SIG-M5 (cell line): ENCODE results near the gene TRPM3.

Source experiments
- DNase-seq: peaks from one replicate; lab custom pipeline; 2025; lab: John Stamatoyannopoulos, UW

Gene TRPM3

DNA sequence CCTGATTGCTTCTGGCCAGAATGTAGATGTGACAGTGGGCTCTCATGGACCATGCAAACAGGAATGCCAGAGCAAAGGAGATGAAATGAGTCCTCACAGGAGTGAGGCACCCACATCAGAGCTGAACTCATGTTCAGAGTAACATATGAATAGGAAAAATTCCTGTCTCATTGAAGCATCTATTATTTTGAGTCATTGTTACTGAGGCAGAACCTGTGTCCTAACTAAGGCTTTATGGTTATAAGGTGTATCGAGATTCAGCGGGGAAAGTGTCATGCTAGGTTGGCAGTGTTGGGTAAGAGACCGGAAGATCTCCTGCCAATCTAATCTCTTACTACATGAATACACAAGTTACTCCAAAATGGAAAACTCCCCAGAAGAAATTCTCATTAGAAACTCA is 304.1 kb downstream of the TRPM3 start:
- no peak for DNase-seq

DNA sequence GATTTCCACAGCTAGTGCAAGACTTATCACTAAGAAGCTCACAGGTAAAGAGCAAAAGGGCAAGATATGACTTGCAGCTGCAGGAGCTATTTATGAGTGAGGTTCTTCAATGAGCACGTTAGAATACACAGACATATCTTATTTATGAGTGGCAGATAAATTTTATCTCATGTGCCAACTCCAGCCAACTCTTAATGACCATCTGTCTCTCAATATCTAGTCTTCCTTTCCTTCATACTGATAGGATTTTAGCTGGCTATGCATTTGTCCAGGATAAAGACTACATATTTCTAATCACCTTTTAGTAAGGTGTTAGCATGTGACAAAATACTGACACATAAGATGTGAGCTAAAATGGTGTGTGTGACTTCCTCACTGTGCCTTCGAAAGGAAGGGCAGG is 304.5 kb downstream of the TRPM3 start:
- DNase-seq = no peak

DNA sequence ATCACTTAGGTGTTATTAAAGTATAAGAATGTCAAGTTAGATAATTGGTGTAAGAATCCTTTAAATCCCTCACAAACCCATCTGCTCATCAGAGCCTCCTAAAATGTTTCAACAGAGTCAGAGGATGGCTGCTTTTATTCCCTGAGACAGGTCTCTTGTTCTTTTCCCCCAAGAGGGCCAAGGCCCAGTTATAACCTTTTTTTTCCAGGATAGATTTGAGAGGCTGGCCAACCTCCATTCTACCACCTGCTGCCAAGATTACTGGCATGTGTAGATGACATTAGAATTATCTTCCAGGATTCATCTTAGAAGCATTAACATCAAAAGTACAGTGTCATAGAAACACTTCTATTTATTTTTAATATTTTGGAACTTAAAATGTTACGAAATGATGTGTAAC is 305.1 kb downstream of the TRPM3 start:
- no peak for DNase-seq

DNA sequence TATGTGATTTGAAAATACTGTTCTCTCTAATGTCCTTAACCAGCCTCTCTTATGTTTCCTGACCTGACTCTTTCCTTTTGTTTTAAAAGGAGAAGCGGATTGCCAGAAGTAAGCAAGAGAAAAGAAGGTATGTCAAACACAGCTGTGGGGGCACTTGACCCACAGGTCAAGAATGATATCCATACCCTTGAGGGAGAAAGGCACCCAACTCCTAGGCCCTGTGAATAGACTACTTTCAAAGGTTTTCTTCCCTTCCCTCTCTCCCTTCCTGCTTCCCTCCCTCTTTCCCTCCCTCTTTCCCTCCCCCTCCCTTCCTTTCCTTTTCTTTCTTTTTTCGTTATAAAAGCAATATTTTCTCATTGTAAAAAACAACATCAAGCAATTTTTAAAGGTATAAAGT is 306.8 kb downstream of the TRPM3 start:
- DNase-seq = no peak

DNA sequence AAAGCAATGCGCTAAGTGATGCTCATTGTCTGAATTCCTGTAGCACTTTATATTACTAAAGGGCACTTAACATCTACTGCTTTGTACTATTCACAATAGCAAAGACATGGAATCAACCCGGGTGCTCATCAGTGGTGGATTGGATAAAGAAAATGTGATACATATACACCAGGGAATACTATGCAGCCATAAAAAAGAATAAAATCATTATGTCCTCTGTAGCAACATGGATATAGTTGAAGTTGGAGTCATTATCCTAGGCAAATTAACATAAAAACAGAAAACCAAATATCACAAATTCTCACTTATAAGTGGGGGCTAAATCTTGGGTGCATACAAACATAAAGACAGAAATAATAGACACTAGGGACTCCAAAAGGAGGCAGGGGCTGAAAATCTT is 308.3 kb downstream of the TRPM3 start:
- DNase-seq = no peak

DNA sequence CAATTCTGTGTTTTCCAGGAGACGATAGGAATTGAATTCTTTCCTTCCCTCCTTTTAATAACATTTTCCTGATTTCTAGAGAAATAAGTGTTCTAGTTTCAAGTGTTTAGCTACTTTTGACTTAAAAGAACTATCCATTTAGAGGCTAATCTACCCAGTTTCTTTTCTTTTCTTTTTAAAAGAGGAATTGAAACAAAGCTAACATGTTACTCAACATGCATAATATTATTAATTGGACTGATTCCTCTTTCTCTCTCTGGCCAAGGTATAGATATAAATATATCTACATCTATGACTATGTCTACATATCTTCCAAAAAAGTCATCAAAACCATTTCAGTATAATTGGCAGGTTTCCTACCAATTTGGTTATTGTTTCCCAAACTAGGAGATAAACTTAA is 309.8 kb downstream of the TRPM3 start:
- DNase-seq = no peak

DNA sequence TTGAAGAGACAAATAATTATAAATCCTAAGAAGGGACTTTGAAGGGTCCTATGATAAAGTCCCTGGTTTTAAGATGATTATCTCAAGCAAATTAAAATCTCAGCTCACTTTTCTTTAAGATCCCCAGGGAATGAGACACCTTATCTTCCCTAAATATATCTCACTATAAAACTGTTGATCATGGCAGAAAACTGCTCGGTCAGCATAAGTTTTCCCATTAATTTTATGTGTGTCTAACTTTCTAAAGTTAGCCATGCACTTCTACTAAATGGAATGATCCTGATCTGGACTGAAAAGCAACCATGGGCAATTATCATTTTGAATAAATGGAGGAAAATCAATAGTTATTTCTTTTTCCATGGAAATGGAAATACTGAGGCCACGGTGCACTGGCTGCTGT is 314.5 kb downstream of the TRPM3 start:
- DNase-seq = no peak

DNA sequence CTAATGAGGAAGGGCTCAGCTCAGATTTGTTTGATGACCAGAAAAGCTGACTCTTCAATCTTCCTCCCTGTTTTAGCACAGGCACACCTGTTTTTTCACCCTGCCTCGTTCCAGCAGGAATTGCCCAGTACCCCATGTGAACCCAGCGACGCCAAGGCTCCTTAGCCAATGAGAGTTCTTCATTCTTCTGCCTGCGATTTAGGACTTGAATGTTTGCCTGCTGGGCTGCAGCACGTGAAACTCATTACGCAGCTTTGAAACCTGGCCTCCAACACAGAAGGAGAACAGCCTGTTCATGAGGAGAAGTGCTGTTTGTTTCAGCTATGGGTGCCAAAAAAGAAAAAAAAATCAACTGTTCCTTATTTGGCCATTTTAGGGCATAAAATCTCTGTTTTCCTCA is 315.5 kb downstream of the TRPM3 start:
- no peak for DNase-seq

DNA sequence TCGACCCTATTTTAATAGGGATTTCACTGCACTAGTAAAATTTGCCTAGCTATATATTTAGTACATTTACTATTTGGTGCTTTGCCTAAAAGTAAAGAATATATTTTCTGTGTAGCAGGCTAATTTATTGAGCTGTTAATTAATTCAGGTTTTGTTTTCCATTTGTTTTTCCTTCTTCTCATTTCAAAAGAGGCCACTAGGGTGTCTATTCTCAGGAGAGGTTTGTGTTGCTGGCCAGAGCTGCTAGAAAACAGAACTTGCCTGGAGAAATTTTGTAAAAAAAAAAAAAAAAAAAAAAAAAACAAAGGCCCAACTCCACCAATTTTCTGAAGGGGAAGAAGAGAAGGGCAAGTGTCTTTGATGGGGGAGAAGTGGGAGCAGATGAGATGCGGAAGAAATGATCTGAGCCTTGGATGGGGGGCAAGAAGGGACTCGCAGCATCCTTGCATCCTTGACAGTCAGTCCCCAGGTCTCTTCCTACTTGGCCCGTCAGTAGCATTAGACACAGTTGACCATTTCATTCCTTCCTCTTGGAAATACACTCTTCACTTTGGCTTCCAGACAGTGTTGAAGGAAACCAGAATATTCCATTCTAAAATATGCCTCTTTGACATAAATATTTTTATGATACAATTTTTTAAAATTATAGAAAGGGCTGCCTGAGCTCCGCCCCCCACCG is 318.5 kb downstream of the TRPM3 start:
- no peak for DNase-seq

DNA sequence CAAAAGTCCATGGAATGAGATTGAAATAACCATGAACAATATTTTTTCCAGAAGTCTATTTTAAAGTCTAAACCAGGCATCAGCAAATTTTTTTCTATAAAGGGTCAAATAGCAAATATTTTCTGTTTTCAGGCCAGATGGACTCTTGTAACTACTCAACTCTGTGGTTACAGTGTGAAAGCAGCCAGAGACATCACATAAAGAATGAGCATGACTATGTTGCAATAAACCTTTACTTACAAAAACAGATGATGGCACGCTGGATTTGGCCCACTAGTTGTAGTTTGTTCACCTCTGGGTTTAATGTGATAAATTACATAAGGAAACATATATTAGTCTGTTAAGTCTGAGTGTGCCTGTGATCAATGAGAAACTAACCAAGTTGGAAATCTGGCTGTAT is 319.2 kb downstream of the TRPM3 start:
- DNase-seq = no peak

DNA sequence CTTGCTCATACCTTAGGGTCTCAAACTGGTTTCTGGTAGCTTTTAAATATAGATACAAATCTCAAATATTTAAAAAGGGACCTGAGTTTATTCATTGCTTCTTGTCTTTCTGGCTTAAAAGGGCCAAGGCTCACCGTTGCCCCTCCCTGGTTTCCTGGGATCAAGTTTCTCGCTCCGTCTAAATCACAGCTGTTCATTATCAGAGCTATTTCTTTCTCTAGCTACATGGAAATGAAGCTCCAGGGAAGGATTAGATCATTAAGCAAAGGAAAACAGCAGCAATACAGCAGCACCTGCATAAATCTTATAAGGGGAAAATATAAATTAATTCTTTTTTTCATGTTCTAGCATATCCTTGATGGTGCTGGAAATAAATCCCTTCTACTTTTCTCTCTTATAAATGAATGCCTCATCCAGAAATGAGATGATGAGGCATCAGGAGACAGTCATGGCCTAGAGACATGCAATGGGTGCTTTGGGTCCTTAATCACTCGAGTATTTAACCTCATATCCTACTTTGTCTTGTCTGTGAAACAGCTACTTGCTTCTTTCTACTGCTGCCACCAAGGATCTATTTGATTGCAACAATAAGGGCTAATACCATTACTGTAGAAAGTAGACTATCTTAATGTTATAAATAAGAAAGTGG is 320.1 kb downstream of the TRPM3 start:
- no peak for DNase-seq

DNA sequence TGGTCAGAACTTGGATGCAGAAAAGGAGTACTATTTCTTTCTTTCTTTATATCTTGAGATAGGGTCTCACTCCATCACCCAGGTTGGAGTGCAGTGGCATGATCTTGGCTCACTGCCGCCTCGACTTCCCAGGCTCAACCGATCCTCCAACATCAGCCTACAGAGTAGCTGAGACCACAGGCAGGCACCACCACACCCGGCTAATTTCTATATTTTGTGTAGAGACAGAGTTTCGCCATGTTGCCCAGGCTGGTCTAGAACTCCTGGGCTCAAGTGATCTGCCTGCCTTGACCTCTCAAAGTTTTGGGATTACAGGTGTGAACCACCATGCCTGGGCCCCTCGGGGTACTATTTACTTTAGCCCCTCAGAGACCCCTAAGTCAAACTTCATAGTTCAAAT is 323.4 kb downstream of the TRPM3 start:
- DNase-seq = no peak

DNA sequence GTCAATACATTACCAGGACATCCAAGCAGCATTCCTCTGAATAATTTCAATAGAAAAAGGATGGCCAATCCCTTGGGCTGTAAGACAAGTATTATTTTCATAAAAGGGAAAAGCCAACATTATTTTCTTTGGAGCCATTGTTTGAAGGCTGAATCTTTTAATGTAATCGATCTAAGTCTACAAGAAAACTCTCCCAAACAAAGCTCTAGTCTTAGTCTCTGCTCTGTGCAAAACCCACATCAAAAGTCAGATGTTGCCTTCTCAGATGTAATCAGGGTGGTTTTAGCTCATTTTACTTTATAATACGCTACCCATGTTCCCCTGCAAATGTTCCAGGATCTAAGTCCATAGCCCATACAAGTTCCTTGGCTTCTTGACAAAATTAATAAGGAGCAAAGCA is 325.6 kb downstream of the TRPM3 start:
- no peak for DNase-seq

DNA sequence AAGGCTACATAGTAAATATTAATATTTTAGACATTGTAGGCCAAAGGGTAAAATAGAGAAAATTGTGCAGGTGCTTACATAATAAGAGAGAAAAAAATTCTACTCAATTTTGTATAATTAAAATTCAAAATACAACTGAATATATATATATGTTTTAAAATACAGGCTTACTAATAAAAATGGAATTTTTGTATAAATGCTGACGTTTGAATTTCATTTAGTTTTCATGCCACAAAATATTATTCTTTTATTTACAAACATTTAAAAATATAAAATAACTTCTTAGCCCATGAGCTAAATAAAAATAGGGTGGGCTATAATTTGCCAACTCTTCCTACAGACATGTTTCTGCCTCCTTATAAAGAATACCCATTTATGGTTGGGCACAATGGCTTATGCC is 328.6 kb downstream of the TRPM3 start:
- no peak for DNase-seq

DNA sequence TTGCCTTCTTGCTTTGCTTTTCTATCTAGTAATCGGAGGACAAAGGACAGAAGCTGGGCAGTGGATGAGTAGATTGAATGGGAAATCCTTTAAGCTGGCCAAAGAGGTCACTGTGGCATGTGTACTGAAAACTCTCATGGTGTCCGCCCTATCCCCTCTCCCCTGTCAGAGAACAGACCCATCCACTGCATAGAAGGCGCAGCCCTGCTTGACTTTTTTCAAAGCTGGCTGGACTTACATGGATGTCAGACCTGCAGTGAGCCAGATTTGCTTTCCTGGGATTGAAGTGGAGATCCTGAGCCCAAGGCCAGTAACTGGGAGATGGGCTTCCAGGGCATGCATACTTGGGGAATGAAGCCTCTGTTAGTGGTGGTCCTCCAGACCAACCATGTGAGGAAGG is 329.5 kb downstream of the TRPM3 start:
- no peak for DNase-seq

DNA sequence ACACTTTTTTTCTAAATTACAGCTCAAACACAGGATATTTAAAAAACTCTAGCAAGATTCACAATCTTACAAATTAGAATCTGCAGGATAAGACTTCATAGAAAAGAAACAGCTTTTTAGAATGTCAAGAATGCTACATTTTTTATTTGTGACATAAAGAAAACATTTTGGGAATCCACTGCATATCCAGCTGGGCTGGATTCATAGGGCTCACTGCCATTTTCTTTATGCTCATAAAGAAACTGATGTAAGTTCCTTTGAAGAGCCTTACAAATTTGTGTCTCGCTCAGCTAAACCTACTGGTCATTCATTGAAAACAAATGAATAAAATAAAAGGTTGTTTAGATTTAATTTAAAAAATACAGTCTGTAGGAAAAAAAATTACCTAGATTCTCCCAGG is 332.3 kb downstream of the TRPM3 start:
- DNase-seq = no peak

DNA sequence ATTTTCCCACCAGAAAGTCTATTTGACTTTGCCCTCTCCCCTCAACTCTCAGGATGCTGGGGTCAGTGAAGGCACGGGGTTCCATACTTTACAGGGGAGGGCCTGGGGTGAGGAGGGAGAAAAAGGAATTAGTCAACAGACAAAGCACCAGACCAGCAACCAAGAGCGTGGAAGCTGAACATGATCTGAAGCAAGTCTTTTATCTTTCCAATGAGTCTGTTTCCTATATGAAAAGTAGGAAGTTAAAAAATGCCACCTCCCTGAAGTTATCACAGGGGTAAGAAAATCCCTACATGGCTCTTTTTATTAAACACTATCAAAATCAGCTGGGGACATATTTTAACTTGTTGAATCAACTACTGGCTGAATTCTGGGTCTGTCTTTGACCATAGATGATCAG is 337.0 kb downstream of the TRPM3 start:
- no peak for DNase-seq

DNA sequence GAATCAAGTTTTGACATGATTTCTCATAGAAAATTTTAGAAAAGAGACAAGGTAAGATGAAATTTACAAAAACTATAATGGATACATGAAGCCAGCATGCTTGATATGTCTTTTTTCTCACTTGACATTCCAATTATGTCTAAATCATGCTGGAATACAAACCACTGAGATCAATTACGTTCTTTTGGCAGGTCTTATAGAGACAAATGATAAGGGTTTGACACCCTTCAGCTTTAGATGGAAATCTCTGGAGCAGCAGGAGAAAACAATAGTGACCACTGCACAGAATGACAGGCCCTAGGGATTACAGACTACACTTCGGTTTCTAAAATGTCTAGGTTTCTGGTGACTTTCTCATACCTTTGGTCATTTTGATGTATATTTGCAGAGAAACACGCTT is 342.9 kb downstream of the TRPM3 start:
- no peak for DNase-seq

DNA sequence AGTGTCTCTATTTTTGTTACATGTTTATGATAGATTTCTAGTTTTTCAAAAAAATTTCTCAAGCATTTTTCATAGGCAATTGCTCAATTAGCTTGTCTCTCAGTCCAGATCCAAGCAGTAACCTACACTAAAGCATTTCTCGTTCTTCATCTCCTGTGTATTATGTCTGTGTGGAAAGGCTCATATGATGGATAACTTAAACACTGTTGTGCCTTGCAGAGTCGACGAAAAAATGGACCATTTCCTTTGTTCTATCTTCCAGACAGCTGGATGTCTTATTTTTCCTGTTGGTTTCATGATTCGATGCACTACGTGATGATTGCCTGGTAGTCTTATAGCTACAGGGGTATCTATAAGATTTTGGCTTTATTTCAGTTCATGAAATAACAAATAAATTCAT is 347.8 kb downstream of the TRPM3 start:
- no peak for DNase-seq

DNA sequence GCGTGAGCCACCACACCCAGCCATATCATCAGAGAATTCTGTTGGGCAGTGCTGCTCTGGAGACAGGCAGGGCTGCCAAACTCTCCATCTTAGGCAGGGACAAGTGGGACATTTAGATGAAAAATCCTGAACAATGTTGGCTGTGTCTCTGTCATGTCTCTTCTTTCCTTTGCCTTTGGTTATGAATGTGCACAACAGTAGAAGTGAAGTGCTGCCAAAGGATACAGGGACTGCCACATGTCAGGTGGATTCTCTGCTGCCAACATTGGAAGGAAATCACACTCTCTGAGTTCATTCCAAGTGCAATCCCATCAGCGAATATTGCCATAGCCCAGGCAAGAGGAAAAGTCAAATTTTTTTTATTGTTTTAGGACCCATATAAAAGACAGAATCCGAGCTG is 348.8 kb downstream of the TRPM3 start:
- DNase-seq = no peak

DNA sequence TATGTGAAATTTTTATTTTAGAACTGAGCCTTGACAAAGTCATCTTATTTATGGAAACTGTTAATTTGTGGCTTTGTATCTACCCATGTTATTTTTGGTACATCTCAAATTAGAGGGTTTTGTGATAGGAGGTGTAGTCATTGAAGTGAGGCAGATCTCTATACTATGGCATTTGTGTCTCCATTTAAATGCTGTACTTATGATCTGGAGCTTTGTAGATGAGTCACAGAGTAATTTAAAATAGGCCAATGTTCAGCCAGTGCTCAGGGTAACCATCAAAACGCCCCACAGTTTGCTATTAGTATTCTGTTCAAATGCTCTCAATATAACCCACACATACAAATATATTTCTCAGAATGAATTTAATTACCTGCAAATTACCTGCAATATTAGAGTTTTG is 355.5 kb downstream of the TRPM3 start:
- DNase-seq = no peak

DNA sequence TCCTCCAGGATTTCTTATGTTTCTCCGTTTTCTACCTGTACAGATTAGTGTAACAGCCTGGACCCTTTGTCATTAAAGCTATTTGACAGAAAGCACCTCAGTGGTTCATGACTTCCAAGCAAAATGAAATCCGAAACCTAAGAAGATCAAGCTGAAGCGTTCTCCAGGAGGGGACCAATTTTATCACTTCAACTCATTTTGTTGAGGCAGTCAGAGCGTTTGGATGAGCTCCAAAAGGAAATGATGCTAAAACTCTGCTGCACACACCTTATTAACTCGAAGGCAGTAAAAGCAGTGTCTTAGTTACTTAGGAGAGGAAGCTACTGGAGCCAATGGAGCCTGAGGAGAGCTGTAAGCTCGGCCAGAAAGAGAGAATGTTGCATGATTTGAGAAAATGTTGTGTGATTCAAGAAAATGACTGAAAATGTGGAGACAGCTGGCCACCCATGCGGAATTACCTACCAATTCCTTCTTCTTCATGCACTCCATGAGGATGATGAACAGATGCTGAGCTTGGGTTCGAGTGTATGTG is 360.2 kb downstream of the TRPM3 start:
- no peak for DNase-seq

DNA sequence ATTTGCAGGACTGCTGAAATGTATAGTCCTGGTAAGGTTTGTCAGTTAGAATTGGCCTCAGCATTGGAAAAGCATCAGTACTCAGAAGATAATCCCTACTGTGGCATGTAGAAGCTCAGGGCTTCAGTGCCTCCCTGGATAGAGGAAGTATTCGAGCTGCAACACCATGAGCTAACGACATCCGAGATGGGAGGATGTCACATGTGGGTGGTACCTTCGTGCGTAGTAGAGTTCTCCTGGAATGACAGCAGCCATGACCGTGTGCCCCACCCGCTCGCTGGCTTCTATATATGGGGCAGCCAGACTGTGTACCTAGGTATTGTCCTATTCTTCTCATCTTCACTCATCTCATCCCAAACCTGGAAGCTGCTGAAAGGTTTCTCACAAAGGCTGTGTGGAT is 361.2 kb downstream of the TRPM3 start:
- no peak for DNase-seq

DNA sequence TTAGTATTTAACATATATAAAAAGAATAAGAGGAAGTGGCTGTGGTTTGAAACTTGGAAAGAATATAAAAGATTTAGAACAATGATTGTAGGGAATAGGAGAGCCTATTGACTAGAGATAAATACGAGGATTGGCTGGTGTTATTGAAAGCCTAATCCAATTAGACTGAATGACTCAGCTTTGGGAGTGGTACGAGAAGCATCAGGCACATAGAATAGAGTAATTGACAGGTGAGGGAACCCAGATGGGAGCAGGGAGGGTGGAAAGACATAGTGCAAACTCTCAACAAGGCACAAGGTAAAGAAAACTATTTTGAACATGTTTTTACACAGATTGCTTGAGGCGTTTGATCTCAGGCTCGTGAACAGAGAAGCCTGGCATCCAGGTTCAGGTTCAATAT is 368.1 kb downstream of the TRPM3 start:
- DNase-seq = no peak
